ENCODE results near the gene SLX4IP.

GRCh38 chr20:10655720-10656669, 220.9 kb downstream of the SLX4IP start:
- TF ChIP-seq POLR2AphosphoS5 (IDR thresholded peaks at IDR 0.05; ENCODE audit: low read depth) (no peak), CTCF (IDR thresholded peaks at IDR 0.05; ENCODE audit: insufficient read depth, low read length) (no peak), REST (IDR thresholded peaks at IDR 0.05; ENCODE audit: insufficient replicate concordance, low read depth) (no peak), GABPA (IDR thresholded peaks at IDR 0.05; ENCODE audit: low read depth) (no peak), SPI1 (IDR thresholded peaks at IDR 0.05; ENCODE audit: borderline replicate concordance, low read depth) (no peak)
